ENCODE data around the gene CTXND2. TPM values are rescaled to one million over a fixed set of nuclear protein-coding genes. Genes with fewer than 3 reads are reported as not detected.

Gene CTXND2
- total and polyA plus RNA-seq, 2 of the 8 experiments (the other 6 are each of a cell fraction or from before 2014, with no cell fraction given): not detected

- Histone ChIP-seq H4K91ac (replicated peaks; ENCODE audit: insufficient read length, low read length) (no peak overlapping the region), H3K27ac (ENCODE audit: low read depth, low read length) (no peak overlapping the region), H3K23ac (ENCODE audit: insufficient read length) (no peak overlapping the region), H4K8ac (ENCODE audit: extremely low read depth, insufficient read depth, low read length) (no peak overlapping the region), H3K4me3 (ENCODE audit: extremely low read depth in 1 of 4, insufficient read depth in 2 of 4, low read depth in 3 of 4, low read length in 4 of 4) (no peak overlapping the region), H3K4me1 (replicated peaks in 1 of 4; ENCODE audit: control insufficient read depth in 3 of 4, insufficient read depth in 4 of 4, low read length in 3 of 4) (no peaks in the 10 kb centered on the region), H3K9ac (replicated peaks in 1 of 4; ENCODE audit: extremely low read depth in 1 of 4, low read depth in 3 of 4, low read length in 3 of 4) (no peak overlapping the region), H2BK15ac (ENCODE audit: low read length) (no peak overlapping the region), H2AFZ (ENCODE audit: low read length) (no peak overlapping the region), H3K4me2 (ENCODE audit: insufficient read depth in 1 of 2, low read depth in 2 of 2, low read length in 2 of 2) (no peak overlapping the region), H2AK5ac (ENCODE audit: low read depth, low read length) (no peak overlapping the region), H3K56ac (replicated peaks; ENCODE audit: insufficient read length, low read depth, low read length) (no peak overlapping the region), H3K4ac (replicated peaks; ENCODE audit: insufficient read length, low read depth, low read length) (no peak overlapping the region), H2BK20ac (ENCODE audit: low read length) (no peak overlapping the region), H2BK120ac (replicated peaks; ENCODE audit: low read depth, low read length) (no peak overlapping the region), H3K18ac (ENCODE audit: extremely low read depth, low read length) (no peak overlapping the region), H3K27me3 (replicated peaks in 1 of 4; ENCODE audit: control insufficient read depth in 3 of 4, extremely low read depth in 1 of 4, insufficient read depth in 3 of 4, low read length in 3 of 4) (no peaks in the 10 kb centered on the region), H3K79me1 (ENCODE audit: low read depth, low read length) (no peaks in the 10 kb centered on the region), H3K79me2 (ENCODE audit: control insufficient read depth in 1 of 2, insufficient read depth in 2 of 2, low read length in 2 of 2) (no peaks in the 10 kb centered on the region), H3K14ac (ENCODE audit: insufficient read length) (no peak overlapping the region), H4K20me1 (replicated peaks in 1 of 2; ENCODE audit: control insufficient read depth in 1 of 2, insufficient read depth in 2 of 2, low read length in 2 of 2) (no peaks in the 10 kb centered on the region), H3K36me3 (ENCODE audit: control insufficient read depth in 2 of 4, insufficient read depth in 4 of 4, low read length in 3 of 4) (peaks cover 0 to 3% (median 0%) of the 10 kb centered on the region in 4 experiments; a peak in 2 of 8 replicates), H3K9me3 (ENCODE audit: insufficient read depth in 2 of 2, low read depth in 1 of 2, low read length in 1 of 2) (no peaks in the 10 kb centered on the region), H4K5ac (ENCODE audit: insufficient read length, low read depth, low read length) (no peak overlapping the region), H2BK12ac (ENCODE audit: low read depth, low read length) (no peak overlapping the region), H3K23me2 (ENCODE audit: low read depth, low read length) (no peaks in the 10 kb centered on the region), H2BK5ac (ENCODE audit: low read depth, low read length) (no peak overlapping the region)
- DNase-seq (ENCODE audit: low read depth in 1 of 2, low spot score in 2 of 2) (no peak), FAIRE-seq (no peak)
- WGBS, 2 experiments (ENCODE audit: extremely low coverage in 1 of 2, insufficient coverage in 1 of 2, insufficient read length in 1 of 2, insufficient replicate concordance in 2 of 2, low coverage in 1 of 2, low lambda C conversion rate in 2 of 2, missing lambda C conversion rate in 1 of 2): 97% methylated on average over 2 of the region's 2 CpGs; no CpG with 5 or more reads in 1 of the 2 experiments
- POLR2A ChIA-PET (ENCODE audit: partially characterized antibody): interaction anchor here (0.7 kb wide), 1 partner anchor 123 kb away, joined by 3 read pairs; no protein-coding TSS in a partner anchor
- CTCF ChIA-PET (ENCODE audit: partially characterized antibody): interaction anchor here (0.5 to 1.5 kb wide), 4 partner anchors 30 to 231 kb away, joined by 3 to 5 read pairs (median 3); no protein-coding TSS in a partner anchor
- TF ChIP-seq ATF3 (IDR thresholded peaks at IDR 0.05; ENCODE audit: insufficient read depth, low read depth, low read length) (no peak), SIN3A (conservative IDR thresholded peaks at IDR 0.05 in 1 of 2, IDR thresholded peaks at IDR 0.05 in 1 of 2; ENCODE audit: low read depth in 1 of 2, low read length in 2 of 2) (no peak), POLR2AphosphoS5 (IDR thresholded peaks at IDR 0.05; ENCODE audit: low read depth, low read length) (no peak), TBP (IDR thresholded peaks at IDR 0.05; ENCODE audit: low read depth, low read length) (no peak), SP4 (IDR thresholded peaks at IDR 0.05; ENCODE audit: low read length) (no peak), CBX8 (IDR thresholded peaks at IDR 0.05; ENCODE audit: borderline replicate concordance, low read depth, low read length) (no peak), SUZ12 (IDR thresholded peaks at IDR 0.05; ENCODE audit: low read length) (no peak), RBBP5 (IDR thresholded peaks at IDR 0.05; ENCODE audit: borderline replicate concordance, low read depth, low read length) (no peak), CEBPB (IDR thresholded peaks at IDR 0.05; ENCODE audit: low read depth, low read length) (no peak), CBX5 (IDR thresholded peaks at IDR 0.05; ENCODE audit: low read depth, low read length) (no peak), BRCA1 (IDR thresholded peaks at IDR 0.05; ENCODE audit: low read depth, low read length) (no peak), KDM4A (IDR thresholded peaks at IDR 0.05; ENCODE audit: low read depth, low read length, severe bottlenecking) (no peak), POU5F1 (IDR thresholded peaks at IDR 0.05; ENCODE audit: low read depth, low read length) (no peak), KDM1A (IDR thresholded peaks at IDR 0.05; ENCODE audit: borderline replicate concordance, low read length) (no peak), SRF (IDR thresholded peaks at IDR 0.05; ENCODE audit: low read depth, low read length) (no peak)
These were observed 43.5 kb upstream of the CTXND2 start for GRCh38 chr1:150843474-150843873.

All from H1 (cell line).